GM21528 (cell line): ENCODE results near the gene EGLN1.

Experiments
- ATAC-seq: cut with Tn5 transposase; IDR thresholded peaks from one replicate; pipeline ENCODE4 v1.9.1; 2021; ENCODE audit warnings: mild to moderate bottlenecking, moderate library complexity; ENCODE audit not compliant: unreplicated experiment, low FRiP score

Gene EGLN1

DNA sequence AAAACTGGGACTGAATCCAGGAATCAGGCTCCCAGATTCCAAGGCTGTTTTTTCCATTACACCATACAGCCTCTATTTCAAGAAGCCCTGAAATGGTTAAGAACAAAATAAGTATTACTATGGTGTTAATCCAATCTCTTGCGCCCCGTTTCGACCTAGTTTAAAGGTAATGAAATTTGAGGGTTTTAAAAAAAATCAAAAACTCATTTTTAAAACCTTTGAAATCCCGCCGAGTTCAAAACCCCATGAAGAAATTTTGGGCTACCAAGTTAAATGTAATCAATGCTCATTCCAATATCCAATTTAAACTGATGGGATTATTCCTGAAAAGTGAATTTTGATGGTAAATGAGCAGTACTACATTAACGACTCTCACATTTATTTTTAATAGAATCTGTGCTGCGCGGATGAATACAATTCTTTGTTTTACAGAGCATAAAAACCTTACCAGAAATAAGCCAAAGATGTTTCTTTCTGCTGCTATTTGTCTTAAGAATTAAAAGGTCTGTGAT, 767 bp upstream of the EGLN1 start:
- no peak for ATAC-seq

DNA sequence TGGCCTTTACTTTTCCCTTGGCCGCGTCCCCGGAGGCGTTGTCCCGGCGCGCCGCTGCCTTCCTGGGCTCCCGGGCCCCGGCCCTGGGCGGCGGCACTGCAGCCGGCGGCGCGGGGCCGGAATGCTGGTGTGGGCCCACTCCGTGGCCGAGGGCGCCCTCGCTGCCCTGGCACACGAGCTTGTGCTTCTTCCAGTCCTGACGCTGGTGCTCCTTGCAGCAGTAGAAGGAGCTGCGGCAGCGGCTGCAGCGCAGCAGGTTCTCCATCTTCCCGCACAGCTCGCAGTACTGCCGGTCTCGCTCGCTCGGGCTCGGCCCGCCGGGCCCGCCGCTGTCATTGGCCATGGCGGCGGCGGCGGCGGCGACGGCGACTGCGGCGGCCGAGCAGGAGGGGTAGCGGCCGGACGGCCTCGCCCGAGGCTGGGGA, 529 bp downstream of the EGLN1 start:
- peak; percentile 40 for ATAC-seq

GRCh38 chr1:231420959-231421545, 1.0 kb downstream of the EGLN1 start:
- ATAC-seq, result peak; percentile 14

DNA sequence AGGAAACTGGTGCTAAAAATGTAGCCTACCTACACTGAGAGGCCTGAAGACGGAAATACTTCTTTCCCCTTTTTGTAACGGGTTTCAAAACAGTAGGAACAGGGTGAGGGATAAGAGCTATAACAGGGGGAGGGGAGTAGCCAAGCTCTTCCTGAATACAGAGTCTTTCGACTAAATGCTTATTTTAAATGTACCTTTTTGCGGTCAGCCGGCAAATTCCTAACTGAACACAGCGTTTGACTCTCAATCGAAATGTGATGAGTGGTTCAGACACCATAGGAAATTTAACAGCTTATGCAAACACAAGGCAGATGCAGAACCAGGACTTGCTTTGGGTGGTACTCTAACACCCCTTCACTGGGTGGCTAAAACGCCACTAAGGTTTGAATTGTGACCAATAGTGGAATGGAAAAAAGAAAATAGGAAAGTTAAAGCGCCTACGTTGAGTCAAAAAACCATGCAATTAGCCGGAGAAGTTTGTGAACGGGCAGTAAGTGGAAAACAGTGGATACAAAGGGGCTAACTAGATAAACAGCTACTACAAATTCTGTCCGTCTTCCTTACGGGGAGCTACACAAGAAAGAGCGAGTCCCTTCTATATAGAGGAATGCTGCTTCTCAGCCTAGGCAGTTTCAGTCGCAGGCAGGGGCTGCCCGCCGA, 1.7 kb downstream of the EGLN1 start:
- no peak for ATAC-seq

DNA sequence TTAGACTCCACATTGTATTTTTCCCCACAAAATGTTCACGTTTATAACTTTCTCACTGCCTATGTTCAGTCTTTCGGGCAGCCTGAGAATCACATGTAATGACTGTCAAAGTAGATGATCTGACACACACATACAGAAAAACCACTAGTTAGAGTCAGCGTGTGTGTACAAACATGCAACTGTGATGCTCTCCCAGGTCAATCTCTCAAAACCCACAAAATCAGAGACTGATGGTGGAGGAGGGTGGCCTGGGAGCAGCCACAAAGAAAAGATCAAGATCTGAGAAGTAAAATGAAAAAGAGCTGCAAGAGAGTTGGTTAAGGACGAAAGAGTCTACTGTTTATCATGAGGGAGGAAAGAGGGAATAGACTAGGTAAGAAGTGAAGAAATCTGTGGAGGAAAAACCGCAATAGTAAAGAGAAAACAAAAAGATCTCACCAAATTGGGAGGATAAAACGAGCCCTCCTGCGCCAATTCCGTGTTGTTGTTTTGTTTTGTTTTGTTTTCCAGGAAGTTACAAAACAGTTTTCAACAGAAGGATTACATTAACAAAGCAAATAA, 2.3 kb downstream of the EGLN1 start:
- no peak for ATAC-seq

- ATAC-seq, result no peak
These were observed 2.9 kb downstream of the EGLN1 start for GRCh38 chr1:231419147-231419546.

DNA sequence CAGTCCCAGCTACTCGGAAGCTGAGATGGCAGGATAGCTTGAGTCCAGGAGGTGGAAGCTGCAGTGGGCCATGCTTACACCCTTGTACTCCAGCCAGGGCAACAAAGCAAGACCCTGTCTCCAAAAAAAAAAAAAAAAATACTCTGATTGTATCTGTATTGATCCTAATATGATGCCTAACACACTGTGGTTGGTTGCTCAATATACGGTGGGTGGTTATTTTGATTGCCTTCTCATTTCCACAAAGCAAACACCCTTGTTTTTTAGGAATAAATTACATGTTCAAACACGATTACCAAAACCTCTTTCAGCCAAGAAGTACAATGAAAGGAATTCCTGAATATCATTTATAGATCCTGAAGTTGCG, 3.4 kb downstream of the EGLN1 start:
- ATAC-seq, result no peak

GRCh38 chr1:231418101-231418740, 3.9 kb downstream of the EGLN1 start:
- ATAC-seq, result no peak

DNA sequence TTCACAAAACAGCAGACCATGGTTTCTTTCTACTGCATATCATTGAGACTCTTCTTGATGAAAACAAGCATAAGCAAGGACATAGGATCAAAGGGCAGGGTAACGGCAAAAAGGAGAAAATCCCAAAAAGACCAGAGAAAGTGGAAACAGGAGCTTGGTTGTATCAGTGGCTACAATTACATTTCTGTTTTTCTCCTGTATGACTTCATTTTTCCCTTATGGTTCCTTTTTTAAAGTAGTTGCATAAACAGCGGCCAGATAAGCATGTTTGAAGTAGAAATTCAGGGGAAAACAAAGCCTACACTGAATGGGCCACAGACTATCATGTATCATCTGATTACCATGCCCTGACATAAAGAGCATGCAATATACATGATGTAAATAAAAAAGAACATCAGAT, 4.6 kb downstream of the EGLN1 start:
- ATAC-seq, result no peak

- ATAC-seq, result no peak
These were observed 5.2 kb downstream of the EGLN1 start for GRCh38 chr1:231416901-231417300.

- no peak for ATAC-seq
These were observed 7.0 kb downstream of the EGLN1 start for GRCh38 chr1:231415018-231415583.

- no peak for ATAC-seq
These were observed 7.6 kb downstream of the EGLN1 start for GRCh38 chr1:231414260-231415016.

DNA sequence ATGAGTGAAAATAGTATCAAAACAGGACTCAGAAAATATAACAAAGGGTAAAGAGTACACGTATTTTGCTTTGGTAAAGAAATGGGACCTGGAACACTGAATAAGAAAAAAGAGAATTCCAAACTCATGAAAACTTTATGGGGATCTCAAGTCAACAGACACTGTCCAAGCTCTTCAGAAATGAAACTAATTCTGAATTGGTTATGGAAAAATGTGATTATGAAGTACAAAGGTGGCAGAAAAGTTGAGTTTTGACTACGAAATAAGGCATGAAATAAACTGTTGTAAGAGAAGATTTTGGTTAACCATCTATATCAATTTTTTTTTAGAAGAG, 8.4 kb downstream of the EGLN1 start:
- no peak for ATAC-seq

- ATAC-seq, result no peak
These were observed 11.0 kb downstream of the EGLN1 start for GRCh38 chr1:231411036-231411531.

GRCh38 chr1:231410036-231410612, 12.0 kb downstream of the EGLN1 start:
- no peak for ATAC-seq

DNA sequence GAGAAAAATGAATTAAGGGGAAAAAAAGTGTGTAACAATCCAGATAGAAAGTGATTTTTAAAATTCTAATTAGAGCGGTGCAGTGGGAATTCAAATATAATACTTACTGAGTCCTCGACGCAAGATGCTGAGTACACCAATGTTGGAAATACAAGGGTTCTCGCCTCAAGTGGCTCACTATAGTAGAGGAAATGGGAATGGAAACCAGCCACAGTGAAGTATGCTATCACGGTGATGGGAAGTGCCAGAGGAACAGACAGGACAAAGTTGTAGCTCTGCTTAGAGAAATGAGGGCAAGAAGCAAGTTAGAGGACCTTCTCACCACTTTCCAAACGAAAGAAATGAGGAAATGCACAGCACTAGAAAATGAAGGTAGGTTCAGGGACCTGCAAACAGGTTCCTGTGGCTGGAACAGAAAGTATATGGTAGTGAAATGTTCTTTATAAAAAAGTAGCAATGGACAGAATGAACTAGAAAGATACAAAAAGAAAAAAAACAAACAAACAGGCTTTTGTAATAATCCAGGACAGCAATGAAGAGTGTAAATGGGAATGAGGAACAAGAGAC, 13.5 kb downstream of the EGLN1 start:
- ATAC-seq, result no peak

DNA sequence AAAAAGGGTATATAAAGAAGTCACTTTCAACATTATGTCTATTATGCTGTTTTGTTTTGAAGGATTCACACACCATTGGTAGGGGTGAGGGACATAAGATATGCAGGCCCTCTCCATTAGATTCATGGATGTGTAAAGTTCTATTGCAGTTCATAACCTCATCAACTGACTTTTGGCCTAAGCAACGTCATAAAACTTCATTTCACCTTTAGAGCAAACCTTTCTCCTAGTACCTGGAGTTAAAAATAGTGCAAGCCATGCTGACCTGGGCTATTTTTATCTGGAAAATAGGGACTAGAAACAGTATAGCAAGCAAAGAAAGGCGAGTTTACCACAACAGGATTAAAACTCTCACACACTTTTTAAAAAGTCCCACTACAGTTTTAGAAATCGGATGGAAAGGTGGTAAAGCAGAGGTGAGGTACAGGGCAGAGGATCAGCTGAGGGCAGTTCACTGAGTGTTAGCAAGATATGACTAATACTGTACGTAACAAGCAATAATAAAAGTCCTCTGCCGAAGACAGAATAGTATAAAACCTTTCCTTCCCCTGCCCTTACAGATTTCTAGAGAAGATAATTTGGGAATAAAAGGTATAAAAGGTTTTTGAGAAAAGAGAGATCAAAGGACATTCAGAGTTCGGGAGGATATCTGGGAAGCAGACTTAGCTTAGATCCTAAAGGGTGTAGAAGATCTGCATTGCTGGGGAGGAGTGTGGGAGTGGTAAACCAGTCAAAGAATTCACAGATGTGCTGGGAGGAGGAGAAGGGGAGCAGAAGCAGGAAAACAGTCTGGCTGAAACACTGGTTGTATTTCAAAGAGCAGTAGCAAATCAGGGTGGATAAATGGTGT, 14.3 kb downstream of the EGLN1 start:
- no peak for ATAC-seq

GRCh38 chr1:231407049-231407448, 15.0 kb downstream of the EGLN1 start:
- ATAC-seq, result no peak

DNA sequence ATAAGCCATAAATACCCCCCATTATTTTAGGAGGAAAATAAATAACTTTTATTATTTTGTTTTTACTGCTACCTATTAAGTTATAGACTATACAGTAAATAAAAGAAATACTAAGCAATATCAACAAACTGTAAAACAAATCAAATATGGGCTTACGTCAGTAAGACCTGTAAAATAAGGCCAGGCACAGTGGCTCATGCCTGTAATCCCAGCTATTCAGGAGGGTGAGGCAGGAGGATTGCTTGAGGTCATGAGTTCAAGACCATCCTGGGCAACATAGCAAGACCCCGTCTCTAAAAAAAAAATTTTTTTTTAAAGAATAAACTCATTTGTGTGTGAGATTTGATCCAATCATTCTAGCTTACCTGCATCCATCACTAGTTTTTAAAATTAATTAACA, 17.8 kb downstream of the EGLN1 start:
- ATAC-seq, result no peak
